Panc1 (cell line): Measurements from ENCODE around the gene MEGF9. TPM values are rescaled to one million over a fixed set of nuclear protein-coding genes. Genes with fewer than 3 reads are reported as not detected.

Experiments used
- ATAC-seq: fragments of 200-7000 bp; cut with Tn5 transposase; 2 replicates; pipeline ENCODE4 v1.9.1; 2020; ENCODE audit warnings: mild to moderate bottlenecking, moderate library complexity
- BruUV-seq: library from RNA; stranded (reverse); fragments of 400-500 nt; replicated peaks from 2 replicates; lab custom pipeline; 2021; lab: Mats Ljungman, UMichigan
- CTCF ChIA-PET: fragments of 300-600 bp; sonication (Branson Sonifier 250); formaldehyde crosslinking; loops from one replicate; lab custom pipeline; 2022; ENCODE audit warnings: antibody characterized with exemption; lab: Charles Lee
- POLR2A ChIA-PET: fragments of 300-600 bp; sonication (Branson Sonifier 250); formaldehyde crosslinking; loops from one replicate; lab custom pipeline; 2022; ENCODE audit warnings: antibody characterized with exemption; lab: Charles Lee
- DNase-seq: peaks from one replicate; pipeline ENCODE4 v3.0.0-alpha.2; 2010; ENCODE audit warnings: low read depth, low spot score
- H3K27ac ChIP-seq: 2 replicates; pipeline ENCODE4 v1.5.1; 2011; ENCODE audit warnings: mild to moderate bottlenecking, low read length, inconsistent platforms
- H3K27me3 ChIP-seq: fragments of 200-500 bp; sonication (Bioruptor generic); 2 replicates; pipeline ENCODE4 v1.6.0; 2014; ENCODE audit warnings: low read length, inconsistent platforms; ENCODE audit not compliant: control insufficient read depth, insufficient read depth
- H3K36me3 ChIP-seq: fragments of 200-500 bp; sonication (Bioruptor generic); 2 replicates; pipeline ENCODE4 v1.5.1; 2014; ENCODE audit warnings: inconsistent platforms, mild to moderate bottlenecking, low read length, moderate library complexity; ENCODE audit not compliant: control insufficient read depth, insufficient read depth
- H3K4me1 ChIP-seq: 2 replicates; pipeline ENCODE4 v1.5.1; 2011; ENCODE audit warnings: inconsistent platforms, mild to moderate bottlenecking, low read length, moderate library complexity; ENCODE audit not compliant: control insufficient read depth, insufficient read depth
- H3K4me3 ChIP-seq, 2 experiments: 2 replicates each; pipeline ENCODE4 v1.5.1; 2011 to 2012; ENCODE audit warnings: low read depth in 2 of 2, low read length in 2 of 2, mild to moderate bottlenecking in 2 of 2, inconsistent platforms in 1 of 2, moderate library complexity in 1 of 2
- H3K9me3 ChIP-seq: fragments of 200-500 bp; sonication (Bioruptor generic); 2 replicates; pipeline ENCODE4 v1.5.1; 2014; ENCODE audit warnings: low read depth, mild to moderate bottlenecking, inconsistent platforms, low read length, moderate library complexity; ENCODE audit not compliant: control insufficient read depth, insufficient read depth
- POLR2AphosphoS5 ChIP-seq: IDR thresholded peaks from 2 replicates; pipeline ENCODE4 v1.6.1; 2012; ENCODE audit warnings: mild to moderate bottlenecking, low read depth, low read length, moderate library complexity
- SIN3A ChIP-seq: IDR thresholded peaks from 2 replicates; pipeline ENCODE4 v1.6.1; 2012; ENCODE audit warnings: low read depth, mild to moderate bottlenecking, low read length, moderate library complexity, borderline replicate concordance; ENCODE audit not compliant: insufficient read depth
- TCF7L2 ChIP-seq: IDR thresholded peaks from 2 replicates; pipeline ENCODE4 v1.6.1; 2011; ENCODE audit warnings: mild to moderate bottlenecking, low read depth, low read length, inconsistent platforms
- in situ Hi-C: cut with HindIII; loops from 2 replicates; pipeline ENCODE4 v1.10.0; 2016; ENCODE audit warnings: low sequenced_read_pairs, low pct_unique_long_range_greater_than_20kb
- intact Hi-C: fragments of 100-400 bp; cut with micrococcal nuclease; formaldehyde crosslinking; loops from one replicate; pipeline ENCODE4 v1.10.0; 2022; ENCODE audit not compliant: unreplicated experiment
- total RNA-seq: library from RNA; stranded (reverse); gene quantifications from one replicate; pipeline ENCODE4 v1.2.1, GENCODE V29; 2021; ENCODE audit not compliant: unreplicated experiment
- TF ChIP-seq, protein P1 (sequence below): fragments of 450-650 bp; IDR thresholded peaks from 2 replicates; pipeline ENCODE4 v1.5.1; 2017; ENCODE audit warnings: mild to moderate bottlenecking
- TF ChIP-seq, protein P2 (sequence below), 2 experiments: IDR thresholded peaks; 2 replicates each; pipeline ENCODE4 v1.6.1; 2011 to 2012; ENCODE audit warnings: low read depth in 2 of 2, control low read depth in 1 of 2, low read length in 1 of 2, mild to moderate bottlenecking in 1 of 2, moderate library complexity in 1 of 2; ENCODE audit not compliant: insufficient read depth in 1 of 2

MEGF9 gene
- total RNA-seq, 1 experiment from 2014 or later, result 6.3 TPM

DNA sequence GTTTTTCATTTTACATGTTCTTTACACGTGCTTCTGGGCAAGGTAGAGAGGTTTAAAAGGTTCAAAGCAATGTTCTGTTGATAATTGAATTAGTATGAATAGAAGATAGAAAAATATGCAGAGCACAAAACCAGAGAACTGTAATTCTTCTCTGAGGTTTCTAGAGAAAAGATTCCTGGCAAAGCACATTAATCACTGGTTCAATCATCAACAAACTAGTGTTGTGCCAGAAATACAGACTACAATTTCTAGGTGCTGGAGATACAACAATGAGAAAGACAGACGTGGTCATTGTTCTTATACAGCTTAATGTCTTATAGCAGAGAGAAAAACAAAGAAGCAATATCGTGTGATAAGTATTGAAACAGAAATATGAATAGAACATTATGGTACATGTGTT, 25.5 kb downstream of the MEGF9 start:
- ATAC-seq (no peak), DNase-seq (no peak)
- intact Hi-C loops (no loop called here), in situ Hi-C loops (no loop called here)
- Histone ChIP-seq H3K4me3 (no peak overlapping the region), H3K9me3 (no peaks in the 10 kb centered on the region), H3K27ac (no peak overlapping the region), H3K36me3 (no peaks in the 10 kb centered on the region), H3K4me1 (no peaks in the 10 kb centered on the region; the same call in 1 of the 2 replicates), H3K27me3 (no peaks in the 10 kb centered on the region)
- BruUV-seq, result no TSS peak
- POLR2A ChIA-PET, result no interaction called here
- TF ChIP-seq SIN3A, result no peak
- CTCF ChIA-PET, result no interaction called here

DNA sequence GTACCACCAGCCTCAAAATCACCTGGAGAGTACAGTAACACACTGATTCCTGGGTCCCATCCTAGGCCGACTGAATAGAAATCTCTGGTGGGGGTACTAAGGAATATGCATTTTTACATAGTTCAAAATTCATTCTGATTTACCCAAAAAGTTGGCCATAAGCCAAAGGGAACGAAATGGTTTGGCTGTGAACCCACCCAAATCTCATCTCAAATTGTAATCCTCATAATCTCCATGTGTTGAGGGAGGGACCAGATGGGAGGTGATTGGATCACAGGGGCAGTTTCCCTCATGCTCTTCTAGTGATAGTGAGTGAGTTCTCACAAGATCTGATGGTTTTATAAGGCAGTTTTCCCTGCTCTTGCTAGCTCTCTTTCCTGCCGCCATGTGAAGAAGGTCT, 31.1 kb downstream of the MEGF9 start:
- POLR2A ChIA-PET, result no interaction called here
- in situ Hi-C loops, result no loop called here

DNA sequence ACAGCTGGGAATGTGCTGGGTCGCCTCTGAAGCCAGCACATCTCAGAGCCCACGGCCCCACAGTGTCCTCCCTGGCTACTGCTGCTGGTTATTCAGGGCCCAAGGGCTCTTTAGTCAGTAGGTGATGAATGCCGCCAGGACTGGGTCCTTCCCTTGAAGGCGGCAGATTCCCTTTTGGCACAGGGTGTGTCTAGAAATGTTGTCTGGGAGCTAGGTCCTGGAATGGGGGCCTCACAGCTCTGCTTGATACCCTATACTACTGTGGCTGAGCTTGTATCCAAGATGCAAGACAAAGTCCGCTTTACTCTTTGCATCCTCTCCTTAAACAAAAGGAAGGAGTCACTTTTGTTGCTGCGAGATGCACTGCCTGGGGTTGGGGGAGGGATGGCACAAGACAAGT, 33.1 kb downstream of the MEGF9 start:
- Histone ChIP-seq H3K9me3 (no peaks in the 10 kb centered on the region), H3K4me3 (no peak overlapping the region), H3K36me3 (no peaks in the 10 kb centered on the region), H3K4me1 (no peaks in the 10 kb centered on the region; the same call in 1 of the 2 replicates), H3K27ac (no peak overlapping the region), H3K27me3 (no peaks in the 10 kb centered on the region)
- BruUV-seq, result no TSS peak
- POLR2A ChIA-PET, result interaction anchor here (0.7 kb wide), 1 partner anchor 148 kb away, joined by 4 read pairs; no protein-coding TSS in a partner anchor
- CTCF ChIA-PET, result no interaction called here
- DNase-seq, result no peak
- ATAC-seq, result no peak
- intact Hi-C loops, result no loop called here
- in situ Hi-C loops, result no loop called here
- TF ChIP-seq TCF7L2 (no peak), SIN3A (no peak), POLR2AphosphoS5 (no peak)
- TF ChIP-seq, protein P1, sequence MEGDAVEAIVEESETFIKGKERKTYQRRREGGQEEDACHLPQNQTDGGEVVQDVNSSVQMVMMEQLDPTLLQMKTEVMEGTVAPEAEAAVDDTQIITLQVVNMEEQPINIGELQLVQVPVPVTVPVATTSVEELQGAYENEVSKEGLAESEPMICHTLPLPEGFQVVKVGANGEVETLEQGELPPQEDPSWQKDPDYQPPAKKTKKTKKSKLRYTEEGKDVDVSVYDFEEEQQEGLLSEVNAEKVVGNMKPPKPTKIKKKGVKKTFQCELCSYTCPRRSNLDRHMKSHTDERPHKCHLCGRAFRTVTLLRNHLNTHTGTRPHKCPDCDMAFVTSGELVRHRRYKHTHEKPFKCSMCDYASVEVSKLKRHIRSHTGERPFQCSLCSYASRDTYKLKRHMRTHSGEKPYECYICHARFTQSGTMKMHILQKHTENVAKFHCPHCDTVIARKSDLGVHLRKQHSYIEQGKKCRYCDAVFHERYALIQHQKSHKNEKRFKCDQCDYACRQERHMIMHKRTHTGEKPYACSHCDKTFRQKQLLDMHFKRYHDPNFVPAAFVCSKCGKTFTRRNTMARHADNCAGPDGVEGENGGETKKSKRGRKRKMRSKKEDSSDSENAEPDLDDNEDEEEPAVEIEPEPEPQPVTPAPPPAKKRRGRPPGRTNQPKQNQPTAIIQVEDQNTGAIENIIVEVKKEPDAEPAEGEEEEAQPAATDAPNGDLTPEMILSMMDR, result no peak
- TF ChIP-seq, protein P2, sequence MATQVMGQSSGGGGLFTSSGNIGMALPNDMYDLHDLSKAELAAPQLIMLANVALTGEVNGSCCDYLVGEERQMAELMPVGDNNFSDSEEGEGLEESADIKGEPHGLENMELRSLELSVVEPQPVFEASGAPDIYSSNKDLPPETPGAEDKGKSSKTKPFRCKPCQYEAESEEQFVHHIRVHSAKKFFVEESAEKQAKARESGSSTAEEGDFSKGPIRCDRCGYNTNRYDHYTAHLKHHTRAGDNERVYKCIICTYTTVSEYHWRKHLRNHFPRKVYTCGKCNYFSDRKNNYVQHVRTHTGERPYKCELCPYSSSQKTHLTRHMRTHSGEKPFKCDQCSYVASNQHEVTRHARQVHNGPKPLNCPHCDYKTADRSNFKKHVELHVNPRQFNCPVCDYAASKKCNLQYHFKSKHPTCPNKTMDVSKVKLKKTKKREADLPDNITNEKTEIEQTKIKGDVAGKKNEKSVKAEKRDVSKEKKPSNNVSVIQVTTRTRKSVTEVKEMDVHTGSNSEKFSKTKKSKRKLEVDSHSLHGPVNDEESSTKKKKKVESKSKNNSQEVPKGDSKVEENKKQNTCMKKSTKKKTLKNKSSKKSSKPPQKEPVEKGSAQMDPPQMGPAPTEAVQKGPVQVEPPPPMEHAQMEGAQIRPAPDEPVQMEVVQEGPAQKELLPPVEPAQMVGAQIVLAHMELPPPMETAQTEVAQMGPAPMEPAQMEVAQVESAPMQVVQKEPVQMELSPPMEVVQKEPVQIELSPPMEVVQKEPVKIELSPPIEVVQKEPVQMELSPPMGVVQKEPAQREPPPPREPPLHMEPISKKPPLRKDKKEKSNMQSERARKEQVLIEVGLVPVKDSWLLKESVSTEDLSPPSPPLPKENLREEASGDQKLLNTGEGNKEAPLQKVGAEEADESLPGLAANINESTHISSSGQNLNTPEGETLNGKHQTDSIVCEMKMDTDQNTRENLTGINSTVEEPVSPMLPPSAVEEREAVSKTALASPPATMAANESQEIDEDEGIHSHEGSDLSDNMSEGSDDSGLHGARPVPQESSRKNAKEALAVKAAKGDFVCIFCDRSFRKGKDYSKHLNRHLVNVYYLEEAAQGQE (IDR thresholded peaks at IDR 0.05; ENCODE audit: insufficient read depth in 1 of 2, low read depth in 2 of 2, low read length in 1 of 2), result no peak

More for the DNA sequence above, 31.1 kb downstream of the MEGF9 start:
- H3K9me3 ChIP-seq, result no peaks in the 10 kb centered on the region
- CTCF ChIA-PET, result no interaction called here
- no peak for ATAC-seq
- H3K27ac ChIP-seq, result no peak overlapping the region
- no peak for TF ChIP-seq POLR2AphosphoS5
- no peak for TF ChIP-seq TCF7L2
- TF ChIP-seq, protein P1, result no peak
- TF ChIP-seq, protein P2 (IDR thresholded peaks at IDR 0.05; ENCODE audit: insufficient read depth in 1 of 2, low read depth in 2 of 2, low read length in 1 of 2), result no peak
- TF ChIP-seq SIN3A, result no peak
- no peaks in the 10 kb centered on the region; the same call in 1 of the 2 replicates for H3K4me1 ChIP-seq
- H3K27me3 ChIP-seq, result no peaks in the 10 kb centered on the region
- DNase-seq, result no peak
- no peak overlapping the region for H3K4me3 ChIP-seq
- BruUV-seq, result no TSS peak
- no peaks in the 10 kb centered on the region for H3K36me3 ChIP-seq
- intact Hi-C loops, result no loop called here
